ENCODE measurements around the gene MYO3A. TPM values are rescaled to one million over a fixed set of nuclear protein-coding genes. Genes with fewer than 3 reads are reported as not detected.
A peak's percentile ranks its signal among the peaks of the same experiment; 100 is the strongest.

Gene MYO3A
- total and polyA plus RNA-seq, 2 donors (not counting 1 experiment from before 2014, with no cell fraction given): 0.27 to 1.4 TPM

DNA sequence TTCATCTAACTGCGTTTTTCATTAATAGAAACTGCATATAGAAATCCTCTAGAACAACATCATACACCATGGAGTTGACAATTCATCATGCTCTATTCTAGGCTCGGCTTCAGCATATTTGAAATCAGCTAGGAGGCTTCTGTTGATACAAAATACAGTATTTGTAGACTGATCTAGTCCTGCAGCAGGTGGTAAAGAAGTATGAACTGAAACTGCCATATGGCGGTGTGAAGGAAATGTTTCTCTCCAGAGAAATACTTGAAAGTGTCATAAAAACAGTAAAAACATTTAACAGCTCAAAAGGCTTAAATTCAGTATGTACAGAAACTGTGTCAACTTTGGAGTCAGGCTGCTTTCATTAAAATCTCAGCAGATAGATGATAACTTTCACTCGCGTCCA is 32.0 kb upstream of the MYO3A start:
- intact Hi-C loops (cut with micrococcal nuclease): no loop called here
- Histone ChIP-seq H3K4me2 (replicated peaks; ENCODE audit: low read depth, low read length, poor library complexity, severe bottlenecking) (peak overlapping the region; percentile 51), H3K4me1 (ENCODE audit: control insufficient read depth in 2 of 2, insufficient read depth in 2 of 2, low read length in 2 of 2) (peaks cover 27 to 33% of the 10 kb centered on the region in 2 donors), H3K9ac (ENCODE audit: low read length) (peak overlapping the region; percentile 52), H3K27ac (ENCODE audit: low read length in 2 of 2) (peak overlapping the region; percentile 53 to 60), H3K36me3 (replicated peaks in 1 of 2; ENCODE audit: control extremely low read depth in 1 of 2, control insufficient read depth in 1 of 2, extremely low read depth in 1 of 2, insufficient read depth in 2 of 2, low read length in 1 of 2) (no peaks in the 10 kb centered on the region), H2AFZ (ENCODE audit: insufficient read depth, low read depth, low read length, poor library complexity, severe bottlenecking) (peak overlapping the region; percentile 40), H3K27me3 (replicated peaks in 1 of 4; ENCODE audit: control extremely low read depth in 1 of 4, control insufficient read depth in 3 of 4, insufficient read depth in 4 of 4, low read length in 3 of 4) (no peaks in the 10 kb centered on the region), H4K20me1 (ENCODE audit: control insufficient read depth, insufficient read depth, low read length, poor library complexity, severe bottlenecking) (no peaks in the 10 kb centered on the region), H3K79me2 (ENCODE audit: control insufficient read depth, insufficient read depth, low read length) (no peaks in the 10 kb centered on the region), H3K9me3 (ENCODE audit: control extremely low read depth in 1 of 3, control insufficient read depth in 2 of 3, insufficient read depth in 1 of 3, low read length in 2 of 3) (peaks cover 0 to 1% (median 0%) of the 10 kb centered on the region in 3 donors), H3K4me3 (ENCODE audit: control extremely low read depth in 1 of 5, extremely low read depth in 1 of 5, insufficient read depth in 1 of 5, low read depth in 2 of 5, low read length in 4 of 5) (peak overlapping the region in 3 of 5 experiments; percentile 18 to 23 (median 23))
- ATAC-seq (ENCODE audit: low read depth) (peak; percentile 66), DNase-seq (peak; percentile 17)
- Mint-ChIP-seq H3K27me3 (no peaks in the 10 kb centered on the region), H3K4me3 (peak overlapping the region; percentile 76), H3K27ac (peak overlapping the region; percentile 84), H3K4me1 (peaks cover 40% of the 10 kb centered on the region), H3K9me3 (ENCODE audit: insufficient read depth) (no peaks in the 10 kb centered on the region)
- ChIA-PET POLR2A (no interaction called here), CTCF (interaction anchor here (1.5 kb wide), 1 partner anchor 33 kb away, joined by 3 read pairs; no protein-coding TSS in a partner anchor)
- WGBS (ENCODE audit: insufficient coverage): 28% methylated on average over 2 of the region's 5 CpGs
- TF ChIP-seq CTCF (IDR thresholded peaks at IDR 0.05): no peak
- TF ChIP-seq EZH2 (IDR thresholded peaks at IDR 0.05; ENCODE audit: borderline replicate concordance, insufficient read depth, low read depth, low read length, poor library complexity, severe bottlenecking): no peak

DNA sequence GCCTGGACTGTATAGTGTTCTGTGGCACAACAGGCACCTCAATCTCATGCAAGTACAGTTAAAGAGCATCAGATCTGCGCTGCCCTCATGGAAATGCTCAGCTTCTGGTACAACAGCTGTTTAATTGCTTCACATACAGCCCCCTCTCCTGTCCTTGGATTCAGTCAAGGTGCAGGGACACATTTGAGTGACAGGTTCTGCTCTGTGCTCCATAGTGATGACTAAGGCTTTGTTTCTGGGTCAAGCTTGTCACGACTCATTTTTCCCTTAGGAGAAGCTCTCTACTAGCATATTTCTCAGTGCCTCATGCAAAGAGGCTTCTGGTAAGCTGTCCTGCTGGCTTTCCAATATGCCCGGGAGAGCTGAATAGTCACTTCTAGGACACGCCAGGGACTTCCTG is 26.8 kb upstream of the MYO3A start:
- H3K9ac ChIP-seq (ENCODE audit: low read length): no peak overlapping the region

More for the DNA sequence above, 26.8 kb upstream of the MYO3A start:
- Mint-ChIP-seq H3K4me1 (peaks cover 23% of the 10 kb centered on the region), H3K9me3 (ENCODE audit: insufficient read depth) (peaks cover 2% of the 10 kb centered on the region), H3K27me3 (no peaks in the 10 kb centered on the region), H3K27ac (no peak overlapping the region), H3K4me3 (no peak overlapping the region)
- intact Hi-C loops (cut with micrococcal nuclease): no loop called here
- ChIA-PET POLR2A (no interaction called here), CTCF (no interaction called here)
- H3K4me2 ChIP-seq (replicated peaks; ENCODE audit: low read depth, low read length, poor library complexity, severe bottlenecking): no peak overlapping the region
- DNase-seq: no peak
- no peaks in the 10 kb centered on the region for H3K79me2 ChIP-seq (ENCODE audit: control insufficient read depth, insufficient read depth, low read length)
- H3K27me3 ChIP-seq (replicated peaks in 1 of 4; ENCODE audit: control extremely low read depth in 1 of 4, control insufficient read depth in 3 of 4, insufficient read depth in 4 of 4, low read length in 3 of 4): no peaks in the 10 kb centered on the region
- H3K9me3 ChIP-seq (ENCODE audit: control extremely low read depth in 1 of 3, control insufficient read depth in 2 of 3, insufficient read depth in 1 of 3, low read length in 2 of 3): peaks cover 0 to 7% (median 0%) of the 10 kb centered on the region in 3 donors
- H3K27ac ChIP-seq (ENCODE audit: low read length in 2 of 2): no peak overlapping the region
- no peaks in the 10 kb centered on the region for H3K36me3 ChIP-seq (replicated peaks in 1 of 2; ENCODE audit: control extremely low read depth in 1 of 2, control insufficient read depth in 1 of 2, extremely low read depth in 1 of 2, insufficient read depth in 2 of 2, low read length in 1 of 2)
- no peak for TF ChIP-seq CTCF (IDR thresholded peaks at IDR 0.05)
- peaks cover 11 to 20% of the 10 kb centered on the region in 2 donors for H3K4me1 ChIP-seq (ENCODE audit: control insufficient read depth in 2 of 2, insufficient read depth in 2 of 2, low read length in 2 of 2)
- no peak for ATAC-seq (ENCODE audit: low read depth)
- H3K4me3 ChIP-seq (ENCODE audit: control extremely low read depth in 1 of 5, extremely low read depth in 1 of 5, insufficient read depth in 1 of 5, low read depth in 2 of 5, low read length in 4 of 5): no peak overlapping the region
- 80% methylated on average over 2 of the region's 4 CpGs for WGBS (ENCODE audit: insufficient coverage)
- H4K20me1 ChIP-seq (ENCODE audit: control insufficient read depth, insufficient read depth, low read length, poor library complexity, severe bottlenecking): no peaks in the 10 kb centered on the region
- no peak overlapping the region for H2AFZ ChIP-seq (ENCODE audit: insufficient read depth, low read depth, low read length, poor library complexity, severe bottlenecking)

Data from B cell (primary cell).